H1 (cell line): ENCODE measurements around the gene TLX1.

Source experiments
- EP300 ChIP-seq, 2 experiments: IDR thresholded peaks; 1 replicate in 1 of 2; 2 replicates in 1 of 2; pipeline ENCODE4 v1.6.1; 2011 to 2012; ENCODE audit warnings: low read depth in 2 of 2, low read length in 2 of 2, mild to moderate bottlenecking in 2 of 2, borderline replicate concordance in 1 of 2, inconsistent platforms in 1 of 2, moderate library complexity in 1 of 2
- EZH2 ChIP-seq: fragments of 200-600 bp; sonication (generic); IDR thresholded peaks from 2 replicates; pipeline ENCODE4 v1.7.1; 2012; ENCODE audit warnings: low read depth, mild to moderate bottlenecking, moderate library complexity, low read length, inconsistent platforms; ENCODE audit not compliant: severe bottlenecking
- NANOG ChIP-seq: IDR thresholded peaks from 2 replicates; pipeline ENCODE4 v1.6.1; 2011; ENCODE audit warnings: low read length, low read depth, mild to moderate bottlenecking, inconsistent platforms; ENCODE audit not compliant: insufficient read depth, poor library complexity, severe bottlenecking
- POLR2A ChIP-seq, 2 experiments: IDR thresholded peaks; 1 replicate in 1 of 2; 2 replicates in 1 of 2; pipeline ENCODE4 v1.6.1; 2011; ENCODE audit warnings: low read depth in 2 of 2, low read length in 2 of 2, mild to moderate bottlenecking in 2 of 2; ENCODE audit errors: control extremely low read depth in 1 of 2
- SIN3A ChIP-seq, 2 experiments: IDR thresholded peaks in 1 of 2; conservative IDR thresholded peaks in 1 of 2; 2 replicates each; pipeline ENCODE4 v1.6.1; 2011 to 2012; ENCODE audit warnings: low read length in 2 of 2, improper control_type of control experiment in 1 of 2, low read depth in 1 of 2, mild to moderate bottlenecking in 1 of 2
- SP1 ChIP-seq: IDR thresholded peaks from 2 replicates; pipeline ENCODE4 v1.6.1; 2011; ENCODE audit warnings: low read depth, low read length
- TF ChIP-seq, protein P1 (sequence below), 3 experiments: IDR thresholded peaks; 1 replicate in 2 of 3; 2 replicates in 1 of 3; pipeline versions ENCODE4 v1.5.1 to v1.6.1; 2011; ENCODE audit warnings: low read length in 3 of 3, mild to moderate bottlenecking in 3 of 3, inconsistent platforms in 2 of 3, low read depth in 1 of 3, moderate library complexity in 1 of 3; ENCODE audit not compliant: insufficient read depth in 1 of 3; ENCODE audit errors: control extremely low read depth in 1 of 3
- TF ChIP-seq, protein P2 (sequence below): IDR thresholded peaks from 2 replicates; pipeline ENCODE4 v1.6.1; 2011; ENCODE audit warnings: low read length, improper control_type of control experiment
- TF ChIP-seq, protein P3 (sequence below): IDR thresholded peaks from 2 replicates; pipeline ENCODE4 v1.6.1; 2012; ENCODE audit warnings: inconsistent platforms

DNA sequence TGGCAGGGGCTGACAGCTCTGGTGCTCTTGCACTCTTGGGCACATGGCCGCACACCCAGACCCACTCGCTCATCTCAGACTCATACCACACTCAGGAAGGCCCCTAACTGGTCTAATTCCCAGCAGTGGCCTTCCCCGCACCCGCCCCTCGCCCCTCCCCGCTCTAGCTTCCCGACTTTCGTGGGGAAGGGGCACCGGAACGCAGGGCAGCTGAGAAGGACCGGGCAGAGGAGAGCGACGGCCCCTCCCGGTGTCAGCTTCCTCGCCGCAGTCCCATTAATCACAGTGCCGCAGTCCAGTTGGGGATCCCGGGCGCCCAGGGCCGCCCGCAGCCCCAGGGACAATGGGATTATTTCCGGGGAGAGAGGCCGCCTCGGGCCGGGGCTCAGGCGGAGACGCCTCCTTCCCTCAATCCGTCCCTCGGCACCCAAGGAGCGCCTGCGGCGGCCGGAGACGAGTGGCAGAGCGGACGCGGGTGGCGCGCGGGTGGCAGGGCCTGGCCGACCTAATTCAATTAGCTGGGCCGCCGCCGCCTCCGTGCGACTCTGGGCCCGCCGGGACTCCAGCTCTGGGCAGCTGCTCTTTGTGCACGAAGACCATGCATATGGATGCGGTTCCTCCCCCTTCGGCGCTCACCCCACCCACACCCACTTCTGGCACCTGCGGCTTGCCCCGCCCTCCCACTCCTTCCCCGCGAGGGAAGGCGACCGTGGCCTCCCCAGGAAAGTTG, 7.8 kb upstream of the TLX1 start:
- TF ChIP-seq, protein P1, sequence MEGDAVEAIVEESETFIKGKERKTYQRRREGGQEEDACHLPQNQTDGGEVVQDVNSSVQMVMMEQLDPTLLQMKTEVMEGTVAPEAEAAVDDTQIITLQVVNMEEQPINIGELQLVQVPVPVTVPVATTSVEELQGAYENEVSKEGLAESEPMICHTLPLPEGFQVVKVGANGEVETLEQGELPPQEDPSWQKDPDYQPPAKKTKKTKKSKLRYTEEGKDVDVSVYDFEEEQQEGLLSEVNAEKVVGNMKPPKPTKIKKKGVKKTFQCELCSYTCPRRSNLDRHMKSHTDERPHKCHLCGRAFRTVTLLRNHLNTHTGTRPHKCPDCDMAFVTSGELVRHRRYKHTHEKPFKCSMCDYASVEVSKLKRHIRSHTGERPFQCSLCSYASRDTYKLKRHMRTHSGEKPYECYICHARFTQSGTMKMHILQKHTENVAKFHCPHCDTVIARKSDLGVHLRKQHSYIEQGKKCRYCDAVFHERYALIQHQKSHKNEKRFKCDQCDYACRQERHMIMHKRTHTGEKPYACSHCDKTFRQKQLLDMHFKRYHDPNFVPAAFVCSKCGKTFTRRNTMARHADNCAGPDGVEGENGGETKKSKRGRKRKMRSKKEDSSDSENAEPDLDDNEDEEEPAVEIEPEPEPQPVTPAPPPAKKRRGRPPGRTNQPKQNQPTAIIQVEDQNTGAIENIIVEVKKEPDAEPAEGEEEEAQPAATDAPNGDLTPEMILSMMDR (IDR thresholded peaks at IDR 0.05; ENCODE audit: control extremely low read depth in 1 of 3, insufficient read depth in 1 of 3, low read depth in 1 of 3, low read length in 3 of 3): no peak
- no peak for TF ChIP-seq SP1
- no peak for TF ChIP-seq EP300 (IDR thresholded peaks at IDR 0.05; ENCODE audit: borderline replicate concordance in 1 of 2, low read depth in 2 of 2, low read length in 2 of 2)
- TF ChIP-seq SIN3A (conservative IDR thresholded peaks at IDR 0.05 in 1 of 2, IDR thresholded peaks at IDR 0.05 in 1 of 2; ENCODE audit: low read depth in 1 of 2, low read length in 2 of 2): no peak
- peak; percentile 94 for TF ChIP-seq EZH2
- TF ChIP-seq NANOG: no peak
- TF ChIP-seq, protein P2, sequence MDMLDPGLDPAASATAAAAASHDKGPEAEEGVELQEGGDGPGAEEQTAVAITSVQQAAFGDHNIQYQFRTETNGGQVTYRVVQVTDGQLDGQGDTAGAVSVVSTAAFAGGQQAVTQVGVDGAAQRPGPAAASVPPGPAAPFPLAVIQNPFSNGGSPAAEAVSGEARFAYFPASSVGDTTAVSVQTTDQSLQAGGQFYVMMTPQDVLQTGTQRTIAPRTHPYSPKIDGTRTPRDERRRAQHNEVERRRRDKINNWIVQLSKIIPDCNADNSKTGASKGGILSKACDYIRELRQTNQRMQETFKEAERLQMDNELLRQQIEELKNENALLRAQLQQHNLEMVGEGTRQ: no peak
- TF ChIP-seq, protein P3, sequence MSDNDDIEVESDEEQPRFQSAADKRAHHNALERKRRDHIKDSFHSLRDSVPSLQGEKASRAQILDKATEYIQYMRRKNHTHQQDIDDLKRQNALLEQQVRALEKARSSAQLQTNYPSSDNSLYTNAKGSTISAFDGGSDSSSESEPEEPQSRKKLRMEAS: no peak
- TF ChIP-seq POLR2A (IDR thresholded peaks at IDR 0.05; ENCODE audit: control extremely low read depth in 1 of 2, low read depth in 2 of 2, low read length in 2 of 2): no peak
